PC-9 (cell line): ENCODE measurements around the gene GABRB1.

Source experiments
- CTCF ChIP-seq: fragments of 200-600 bp; sonication (generic); conservative IDR thresholded peaks from 2 replicates; pipeline ENCODE4 v1.6.1; 2017; ENCODE audit warnings: mixed run types, antibody characterized with exemption, mild to moderate bottlenecking, moderate library complexity
- EZH2 ChIP-seq: fragments of 200-600 bp; sonication (generic); IDR thresholded peaks from 2 replicates; pipeline ENCODE4 v1.8.0; 2017; ENCODE audit warnings: antibody characterized with exemption, low read depth

GRCh38 chr4:47031751-47032404 lies 511 bp downstream of the GABRB1 start:
- TF ChIP-seq CTCF (no peak), EZH2 (no peak)
